CD4-positive, alpha-beta T cell treated with Interleukin-4 for 1 hour (primary cell): ENCODE data around the gene NMT1.

Experiments
- DNase-seq, 2 donors: peaks; one replicate each; pipeline ENCODE4 v3.0.0-alpha.2; 2020 to 2022

The NMT1 gene

GRCh38 chr17:45137561-45138305 is 76.6 kb downstream of the NMT1 start:
- DNase-seq: no peak

DNA sequence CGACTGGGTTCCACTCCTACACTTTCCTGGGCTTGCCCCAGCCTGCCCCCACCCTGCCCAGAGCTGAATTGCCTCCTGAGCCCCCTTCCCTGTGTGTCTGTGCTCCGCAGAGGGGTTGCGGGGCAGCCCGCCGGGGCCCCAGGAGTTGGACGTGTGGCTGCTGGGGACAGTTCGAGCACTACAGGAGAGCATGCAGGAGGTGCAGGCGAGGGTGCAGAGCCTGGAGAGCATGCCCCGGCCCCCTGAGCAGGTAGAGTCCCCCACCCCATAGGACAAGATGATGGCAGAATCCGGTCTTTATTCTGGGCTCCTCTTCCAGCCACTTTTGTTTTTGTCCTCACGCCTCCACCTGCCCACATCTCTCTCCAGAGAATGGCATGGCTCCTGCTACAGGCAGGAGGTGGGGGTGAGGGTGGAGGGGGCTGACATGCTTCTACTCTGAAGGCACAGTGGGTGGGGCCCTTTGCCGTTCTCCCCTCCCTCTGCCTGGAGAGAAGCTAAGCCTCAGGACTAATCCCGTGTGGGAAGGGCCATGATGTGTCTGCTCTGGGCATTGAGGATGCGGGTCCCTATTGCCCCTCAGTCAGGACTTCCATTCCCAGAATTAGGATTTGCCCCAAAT is 77.9 kb downstream of the NMT1 start:
- no peak for DNase-seq

- DNase-seq: no peak
Measured at GRCh38 chr17:45139533-45139920, 78.4 kb downstream of the NMT1 start.

DNA sequence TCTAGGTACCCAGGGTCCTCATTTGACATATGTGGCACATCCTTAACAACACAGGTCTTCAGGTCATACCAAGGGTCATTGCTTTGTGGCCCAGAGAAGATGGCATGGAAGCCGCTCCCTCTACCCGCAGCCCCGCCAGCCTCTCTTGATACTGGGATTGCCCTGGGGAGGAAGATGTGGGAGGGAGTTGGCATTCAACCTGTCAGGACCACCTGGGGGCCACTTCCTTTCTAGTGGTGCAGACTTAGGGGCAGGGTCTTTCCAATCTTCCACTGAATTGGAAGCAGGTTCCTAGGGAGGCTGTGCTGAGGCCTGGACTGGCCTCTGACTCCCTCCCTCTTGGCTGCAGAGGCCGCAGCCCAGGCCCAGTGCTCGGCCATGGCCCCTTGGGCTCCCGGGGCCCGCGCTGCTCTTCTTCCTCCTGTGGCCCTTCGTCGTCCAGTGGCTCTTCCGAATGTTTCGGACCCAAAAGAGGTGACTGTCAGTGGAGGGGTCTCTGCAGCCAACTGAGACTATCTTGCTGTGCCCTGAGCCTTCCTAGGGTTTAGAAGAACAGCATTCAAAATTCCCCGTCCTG is 82.1 kb downstream of the NMT1 start:
- DNase-seq: no peak

GRCh38 chr17:45143767-45144198 is 82.7 kb downstream of the NMT1 start:
- DNase-seq: peak; percentile 15 to 45

GRCh38 chr17:45144199-45145034 is 83.3 kb downstream of the NMT1 start:
- DNase-seq: no peak

DNA sequence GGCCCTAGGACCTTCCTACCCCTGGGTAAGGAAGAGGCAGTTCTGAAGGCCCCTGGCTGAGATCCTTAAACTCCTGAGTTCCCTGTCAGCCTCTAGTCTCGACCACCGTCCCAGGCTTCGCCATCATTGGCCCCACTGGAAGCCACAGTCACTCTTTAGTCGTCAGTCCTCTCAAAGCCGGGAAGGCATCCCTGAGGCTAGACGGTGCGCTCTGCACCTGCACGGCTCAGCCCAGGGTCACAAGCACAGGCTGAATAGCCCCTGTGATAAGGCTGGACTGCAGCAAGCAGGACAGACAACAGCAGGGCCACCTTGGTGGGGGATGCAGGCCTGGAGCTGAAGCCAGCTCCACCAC is 83.9 kb downstream of the NMT1 start:
- no peak for DNase-seq

DNA sequence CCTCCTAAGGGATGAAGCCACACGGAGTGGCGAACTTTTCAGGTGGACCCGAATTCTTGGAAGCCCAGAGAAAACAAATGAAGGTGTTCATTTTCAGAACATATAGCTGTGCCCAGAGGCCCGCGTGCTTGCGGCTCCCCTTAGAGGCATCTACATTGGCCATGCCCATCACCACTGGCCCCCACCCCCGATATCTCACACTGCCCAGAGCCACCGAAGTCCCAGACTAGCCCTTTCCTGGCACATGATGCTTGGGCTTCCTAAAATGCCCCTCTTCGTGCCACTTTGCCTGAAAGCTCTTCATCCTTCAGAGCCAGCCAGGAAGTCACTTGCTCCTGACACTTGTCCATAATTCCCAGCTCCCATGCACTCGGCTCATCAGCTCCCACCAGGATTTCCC is 85.0 kb downstream of the NMT1 start:
- DNase-seq: no peak

DNA sequence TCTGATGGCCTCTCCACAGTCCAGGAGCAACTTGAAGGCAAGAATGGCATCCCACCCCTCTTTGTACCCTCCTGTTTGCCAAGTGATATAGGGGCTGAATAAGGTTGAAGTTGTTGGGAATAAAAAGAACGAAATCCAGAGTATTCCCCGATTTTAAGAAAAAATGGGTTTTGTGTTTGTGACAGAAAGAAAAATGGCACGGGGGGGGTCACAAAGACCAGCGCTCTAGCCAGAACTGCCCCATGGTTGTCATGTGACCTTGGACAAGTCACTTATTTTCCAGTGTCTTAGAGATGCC is 85.4 kb downstream of the NMT1 start:
- no peak for DNase-seq

DNA sequence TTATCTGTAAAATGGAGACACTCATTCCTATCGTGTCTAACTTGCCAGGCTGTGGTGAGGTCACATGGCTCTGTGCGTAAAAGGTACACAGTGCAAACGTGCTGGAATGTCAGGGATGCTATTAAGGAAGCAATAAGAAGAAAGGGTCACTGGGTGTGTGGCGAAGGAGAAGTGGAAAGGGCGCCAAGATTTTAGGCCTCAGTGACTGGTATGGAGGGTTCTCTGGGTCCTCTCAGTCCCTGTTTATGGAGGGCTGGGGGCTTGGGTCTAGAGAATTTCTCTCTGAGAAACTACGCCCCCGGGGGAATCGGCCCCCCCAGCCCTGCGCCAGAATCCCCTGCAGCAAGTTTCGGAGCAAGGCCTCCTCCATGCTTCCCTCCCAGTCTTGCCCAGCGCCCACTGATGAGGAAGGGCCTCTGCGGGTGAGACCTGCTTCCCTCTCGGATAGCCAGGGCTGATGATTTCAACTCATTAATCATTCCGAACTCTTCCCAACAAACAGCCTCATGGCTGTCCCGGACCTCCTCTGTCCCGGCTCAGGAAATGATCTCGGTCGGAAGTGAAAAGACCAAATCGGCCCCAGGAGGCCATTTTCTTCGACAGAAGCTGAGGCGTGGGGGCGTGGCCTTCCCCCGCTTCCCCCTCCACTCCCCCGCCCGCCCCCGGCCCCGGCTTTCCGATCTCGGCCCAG is 85.9 kb downstream of the NMT1 start:
- no peak for DNase-seq

DNA sequence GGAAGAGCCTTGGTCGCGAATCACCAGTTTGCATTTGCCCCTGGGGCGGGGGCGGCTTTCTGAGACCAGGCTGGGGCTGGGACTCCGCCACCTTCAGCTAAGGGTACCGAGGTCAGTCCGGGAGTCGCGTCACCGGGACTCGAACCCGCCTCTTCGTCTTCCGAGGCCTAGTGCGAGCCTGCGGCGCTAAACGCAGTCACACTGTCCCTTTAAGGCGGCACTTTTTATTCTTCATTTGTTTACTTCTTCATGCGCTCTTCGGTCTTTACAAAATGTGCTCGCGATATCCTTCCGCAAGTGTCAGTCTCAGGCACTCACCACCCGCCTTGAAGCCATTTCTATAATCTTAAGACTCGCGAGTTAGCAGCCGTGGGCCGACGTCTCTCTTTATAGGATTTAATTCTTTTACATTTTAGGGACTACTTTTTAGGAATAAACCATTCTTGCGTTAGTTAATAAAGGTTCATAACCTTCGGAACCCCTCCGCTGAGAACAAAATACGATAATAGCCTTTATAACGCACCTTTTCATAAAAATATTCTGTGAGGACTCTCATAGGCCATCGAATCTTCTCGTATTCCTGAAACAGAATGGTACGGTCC is 86.6 kb downstream of the NMT1 start:
- peak; percentile 88 to 91 for DNase-seq

- DNase-seq: peak; percentile 100
Measured at GRCh38 chr17:45148183-45149036, 87.3 kb downstream of the NMT1 start, which contains the start of gene HEXIM1. HEXIM1 (plus strand) TSS chr17:45148475; CDS start chr17:45149191, 716 bp downstream.

GRCh38 chr17:45149037-45149668 is 88.0 kb downstream of the NMT1 start:
- DNase-seq: peak; percentile 77

GRCh38 chr17:45149669-45150664 is 88.8 kb downstream of the NMT1 start:
- DNase-seq: peak; percentile 34 to 46

GRCh38 chr17:45150911-45151809 is 90.0 kb downstream of the NMT1 start:
- DNase-seq: peak in 1 of 2 donors; percentile 24

GRCh38 chr17:45155029-45155428 is 93.9 kb downstream of the NMT1 start:
- DNase-seq: no peak

DNA sequence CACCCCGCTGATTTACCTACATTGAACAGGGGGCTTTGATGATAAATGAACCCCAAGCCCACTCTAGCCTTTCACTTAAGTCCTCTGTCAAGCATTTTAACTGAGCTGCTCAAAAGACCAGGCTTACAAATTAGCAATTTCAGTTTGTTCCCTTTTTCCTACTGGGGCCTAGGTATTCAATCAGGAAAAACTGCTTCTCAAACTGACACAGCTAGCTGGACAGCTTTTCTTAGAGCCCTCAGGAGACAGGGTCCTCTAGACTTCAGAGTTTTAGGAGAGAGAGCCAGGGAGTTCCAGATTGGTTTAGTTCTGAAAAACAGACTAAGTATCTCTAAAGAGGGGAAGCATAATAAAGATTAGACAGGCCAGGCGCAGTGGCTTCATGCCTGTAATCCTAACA is 94.4 kb downstream of the NMT1 start:
- DNase-seq: no peak

GRCh38 chr17:45156242-45156641 is 95.1 kb downstream of the NMT1 start:
- no peak for DNase-seq
